HG03103 (cell line): ENCODE measurements around the gene NR2F2.

Experiments
- ATAC-seq: cut with Tn5 transposase; IDR thresholded peaks from one replicate; pipeline ENCODE4 v1.9.1; 2021; ENCODE audit warnings: low read depth; ENCODE audit not compliant: unreplicated experiment

The NR2F2 gene

GRCh38 chr15:96330450-96331143 lies at the start of gene NR2F2:
Gene NR2F2 (plus strand): TSS chr15:96330700. CDS start chr15:96332106, 1,406 bp downstream.
- peak; percentile 71 for ATAC-seq

- no peak for ATAC-seq
Measured at GRCh38 chr15:96285305-96285704, 45.2 kb upstream of the NR2F2 start.

- no peak for ATAC-seq
Measured at GRCh38 chr15:96285729-96286254, 44.7 kb upstream of the NR2F2 start.

DNA sequence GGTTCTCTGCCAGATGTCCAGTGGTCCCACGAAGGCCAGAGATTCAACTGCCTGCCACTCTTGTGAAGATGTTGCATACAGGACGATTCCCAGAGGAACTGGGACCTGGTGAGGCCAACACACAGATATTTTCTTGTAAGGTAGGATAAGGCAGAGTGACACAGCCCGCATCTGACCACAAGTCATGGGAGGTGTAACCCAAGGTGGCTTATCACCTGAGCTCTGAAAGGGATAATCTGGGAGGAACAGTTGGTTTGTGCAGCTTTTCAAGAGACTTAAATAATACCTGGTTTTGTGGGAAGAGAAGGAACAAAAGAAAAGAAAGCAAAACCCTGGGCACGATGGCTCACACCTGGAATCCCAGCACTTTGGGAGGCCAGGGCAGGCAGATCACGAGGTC lies 39.8 kb upstream of the NR2F2 start:
- no peak for ATAC-seq

DNA sequence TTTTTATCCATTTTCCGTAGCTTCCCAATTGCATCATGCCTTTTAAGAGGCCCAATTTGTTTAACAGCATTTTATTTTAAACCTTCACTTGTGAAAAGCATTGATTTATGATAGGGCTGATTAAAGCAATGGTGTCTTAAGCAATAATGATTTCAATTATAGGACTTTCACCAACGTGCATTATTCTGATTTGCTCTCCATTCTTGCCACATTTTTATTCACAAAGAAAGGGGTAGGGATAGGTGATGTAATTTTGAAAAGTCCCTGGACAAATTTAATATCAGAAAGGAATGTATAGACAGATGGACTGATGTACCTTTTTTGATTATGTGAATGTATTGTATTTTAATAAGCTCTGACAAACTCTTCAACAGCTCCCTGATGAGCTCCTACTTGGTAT lies 37.9 kb upstream of the NR2F2 start:
- no peak for ATAC-seq

- no peak for ATAC-seq
Measured at GRCh38 chr15:96293441-96293840, 37.1 kb upstream of the NR2F2 start.

GRCh38 chr15:96294766-96295165 lies 35.7 kb upstream of the NR2F2 start:
- no peak for ATAC-seq

- ATAC-seq = no peak
Measured at GRCh38 chr15:96296264-96296663, 34.2 kb upstream of the NR2F2 start.

- no peak for ATAC-seq
Measured at GRCh38 chr15:96297783-96298182, 32.7 kb upstream of the NR2F2 start.

GRCh38 chr15:96298217-96298616 lies 32.3 kb upstream of the NR2F2 start:
- no peak for ATAC-seq

- ATAC-seq = no peak
Measured at GRCh38 chr15:96300836-96301235, 29.7 kb upstream of the NR2F2 start.

DNA sequence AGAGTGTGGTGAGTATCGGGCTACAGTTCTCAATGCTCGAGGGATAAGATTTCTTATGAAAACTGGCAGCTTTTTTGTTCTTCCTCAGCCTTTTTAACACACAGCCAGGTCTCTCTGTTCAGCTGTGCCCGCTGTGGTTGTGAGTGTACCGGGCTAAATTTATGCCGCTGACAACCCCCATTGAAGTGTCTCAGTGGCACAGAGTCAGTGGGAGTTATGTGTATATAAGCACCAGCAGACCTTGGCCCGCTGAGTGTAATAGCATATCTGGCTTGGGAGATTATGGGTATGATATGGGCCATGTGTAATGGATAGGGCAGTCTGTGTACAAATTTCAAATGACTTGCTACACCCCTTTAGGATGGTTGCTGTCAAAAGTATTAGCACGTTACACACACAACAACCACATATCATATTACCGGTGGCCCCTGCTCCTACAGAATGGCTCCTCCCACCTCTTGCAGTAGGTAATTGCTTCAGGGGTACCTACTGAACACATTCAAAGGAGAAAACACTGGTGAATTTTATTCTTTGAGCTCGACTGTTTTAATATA lies 26.9 kb upstream of the NR2F2 start:
- ATAC-seq = no peak

- no peak for ATAC-seq
Measured at GRCh38 chr15:96304839-96305238, 25.7 kb upstream of the NR2F2 start.

- ATAC-seq = no peak
Measured at GRCh38 chr15:96306321-96306720, 24.2 kb upstream of the NR2F2 start.

- no peak for ATAC-seq
Measured at GRCh38 chr15:96307856-96308394, 22.6 kb upstream of the NR2F2 start.

- ATAC-seq = no peak
Measured at GRCh38 chr15:96309143-96309660, 21.3 kb upstream of the NR2F2 start.

DNA sequence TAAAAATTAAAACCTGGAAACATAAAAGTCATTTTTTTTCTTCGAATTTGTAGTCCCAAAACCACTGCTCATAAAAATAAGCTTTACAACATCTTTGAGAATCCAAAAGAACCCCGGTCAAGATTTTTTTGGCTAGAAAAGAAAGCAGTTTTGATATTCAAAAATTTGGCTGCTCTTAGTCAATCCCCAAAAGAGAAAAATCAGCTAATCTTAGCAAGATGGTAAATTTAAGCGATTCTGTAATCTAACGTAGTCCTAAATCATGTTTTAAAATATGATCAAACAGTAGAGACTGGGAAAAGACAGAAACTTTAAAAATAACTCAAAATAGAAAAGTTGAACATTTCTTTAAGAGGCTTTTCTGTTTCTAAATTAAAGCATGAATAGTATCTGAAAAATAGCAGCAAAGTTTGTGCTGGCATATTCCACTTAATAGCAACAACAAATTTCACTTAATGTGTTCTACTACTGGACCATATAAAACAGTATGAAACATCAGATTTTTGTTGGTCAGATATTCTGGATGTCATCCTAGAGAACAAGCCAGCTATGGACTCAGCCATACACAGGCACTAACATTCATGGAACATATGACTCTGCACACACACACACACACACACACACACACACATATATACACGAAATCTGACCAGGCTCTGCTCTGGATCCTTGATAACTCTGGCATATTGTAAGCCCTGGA lies 19.1 kb upstream of the NR2F2 start:
- ATAC-seq = no peak

DNA sequence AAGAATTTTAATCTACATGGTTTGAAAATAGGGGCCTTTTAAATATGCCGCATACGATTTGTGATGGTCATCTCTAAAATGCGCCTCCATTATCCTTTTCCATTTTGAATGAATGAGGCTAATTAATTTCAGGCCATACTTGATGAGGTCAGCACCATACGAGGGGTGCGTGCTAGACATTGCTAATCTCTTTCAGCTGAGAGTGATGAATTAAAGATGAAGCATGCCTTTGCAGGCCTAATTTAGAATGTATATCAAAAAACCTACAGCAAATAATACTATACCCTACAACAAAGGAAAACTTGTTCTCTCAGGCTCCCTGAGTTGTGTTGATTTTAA lies 18.6 kb upstream of the NR2F2 start:
- no peak for ATAC-seq

DNA sequence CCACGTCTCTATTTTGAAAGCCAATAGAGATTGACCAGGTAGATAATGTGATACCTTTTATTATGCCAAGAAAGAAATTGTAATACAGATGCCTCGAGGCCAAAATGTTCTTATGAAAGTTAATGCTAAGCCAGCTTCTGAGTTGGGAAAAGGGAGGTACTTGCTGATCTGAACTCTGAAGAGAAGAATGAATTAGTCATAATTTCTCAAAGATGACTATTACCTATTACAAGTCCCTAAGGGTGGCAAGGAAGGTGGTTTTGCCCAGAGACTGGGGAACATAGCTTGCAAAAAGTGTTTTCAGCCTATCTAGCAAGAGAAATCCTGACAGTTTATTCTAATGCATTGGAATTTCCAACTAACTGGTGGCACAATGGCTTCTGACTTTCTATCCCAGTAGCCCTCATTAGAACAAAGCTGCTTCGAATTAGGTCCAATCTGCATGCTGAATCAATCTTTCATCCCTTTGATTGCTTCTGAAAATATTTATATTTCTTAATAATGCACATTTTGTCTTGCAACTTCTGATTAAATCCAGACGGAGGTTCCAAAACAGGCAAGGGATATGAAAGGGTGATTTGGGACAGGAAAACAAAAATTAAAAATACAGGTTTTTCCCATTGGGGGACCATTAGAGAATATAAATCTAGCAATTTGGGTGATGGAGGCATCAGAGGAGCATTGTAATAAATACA lies 17.7 kb upstream of the NR2F2 start:
- no peak for ATAC-seq

- no peak for ATAC-seq
Measured at GRCh38 chr15:96314518-96314917, 16.0 kb upstream of the NR2F2 start.

DNA sequence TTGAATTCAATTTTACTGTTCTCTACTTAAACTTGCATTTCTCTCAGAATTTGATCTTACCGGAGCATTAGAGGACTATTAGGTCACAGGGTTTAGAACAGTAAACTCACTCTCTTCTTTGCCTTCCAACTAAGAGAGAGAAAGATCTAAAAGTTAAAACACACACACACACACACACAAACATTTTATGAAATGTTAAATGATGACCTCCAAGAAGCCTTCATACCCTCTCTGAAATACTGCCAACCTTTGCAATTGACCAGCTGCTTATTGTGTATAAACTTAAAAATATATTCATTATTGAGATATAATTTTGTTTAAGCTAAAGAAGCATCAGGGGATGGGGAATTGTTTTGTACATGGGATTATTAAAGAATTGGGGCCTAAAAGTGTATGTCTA lies 15.5 kb upstream of the NR2F2 start:
- ATAC-seq = no peak
